ENCODE data around the gene LRMDA.
"Not testable (repeated sequence)": the region's sequence is repeated elsewhere in the genome, so short reads cannot be mapped to it uniquely, and the experiment has no call there.

LRMDA gene

DNA sequence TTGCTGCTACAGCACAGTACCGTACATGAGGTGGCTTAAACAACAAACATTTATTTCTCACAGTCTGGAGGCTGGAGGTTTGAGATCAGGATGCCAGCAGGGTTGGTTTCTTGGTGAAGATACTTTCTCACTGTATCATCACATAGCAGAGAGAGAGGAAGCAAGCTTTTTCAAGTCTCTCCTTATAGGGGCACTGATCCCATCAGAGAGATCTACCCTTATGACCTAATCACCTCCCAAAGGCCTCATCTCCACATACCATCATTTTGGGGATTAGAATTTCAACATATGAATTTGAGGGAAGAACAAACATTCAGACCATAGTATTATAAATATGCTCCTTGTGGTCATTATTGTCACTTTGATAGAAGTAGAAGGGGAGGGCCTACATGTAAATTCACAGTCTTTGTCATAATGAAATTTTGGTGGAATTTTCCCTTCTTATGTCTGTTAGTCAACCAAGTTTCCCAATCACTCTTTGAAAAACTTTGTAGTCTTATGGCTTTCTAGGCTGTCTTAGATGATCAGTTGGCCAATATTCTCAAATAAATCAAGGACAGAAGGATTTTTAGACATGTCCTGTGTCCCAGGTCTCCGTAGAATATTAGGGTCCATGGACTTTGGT lies 606.2 kb downstream of the LRMDA start:
- DNase-seq: no peak
- in situ Hi-C loops (cut with MboI; ENCODE audit: low pct_unique_long_range_greater_than_20kb, low sequenced_read_pairs): loop anchor here (25.0 kb wide), 1 partner anchor 650 kb away; no protein-coding TSS in a partner anchor

GRCh38 chr10:76038696-76039095 lies 607.3 kb downstream of the LRMDA start:
- in situ Hi-C loops (cut with MboI; ENCODE audit: low pct_unique_long_range_greater_than_20kb, low sequenced_read_pairs): loop anchor here (25.0 kb wide), 1 partner anchor 651 kb away; no protein-coding TSS in a partner anchor
- no peak for DNase-seq

GRCh38 chr10:76040107-76040829 lies 608.8 kb downstream of the LRMDA start:
- in situ Hi-C loops (cut with MboI; ENCODE audit: low pct_unique_long_range_greater_than_20kb, low sequenced_read_pairs): loop anchor here (25.0 kb wide), 1 partner anchor 653 kb away; no protein-coding TSS in a partner anchor
- DNase-seq: no peak

DNA sequence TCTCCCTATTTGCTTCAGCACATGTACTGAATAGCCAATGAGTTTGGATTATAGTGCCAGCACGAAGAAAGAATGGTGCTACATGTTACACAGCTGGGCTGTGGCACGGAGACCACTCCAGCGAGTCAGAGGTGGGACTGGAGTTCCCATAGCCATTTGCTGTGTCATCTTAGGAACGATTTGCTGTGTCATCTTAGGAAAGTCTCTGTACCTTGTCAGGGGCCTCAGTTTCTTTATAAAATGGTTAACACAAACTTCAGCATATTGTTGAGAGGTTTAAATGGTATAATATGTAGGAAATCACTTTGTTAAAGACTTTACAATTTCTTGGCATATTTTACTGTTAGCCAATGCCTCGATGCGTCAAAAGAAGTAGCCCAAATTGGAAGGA lies 609.4 kb downstream of the LRMDA start:
- no peak for DNase-seq
- in situ Hi-C loops (cut with MboI; ENCODE audit: low pct_unique_long_range_greater_than_20kb, low sequenced_read_pairs): loop anchor here (25.0 kb wide), 1 partner anchor 654 kb away; no protein-coding TSS in a partner anchor

DNA sequence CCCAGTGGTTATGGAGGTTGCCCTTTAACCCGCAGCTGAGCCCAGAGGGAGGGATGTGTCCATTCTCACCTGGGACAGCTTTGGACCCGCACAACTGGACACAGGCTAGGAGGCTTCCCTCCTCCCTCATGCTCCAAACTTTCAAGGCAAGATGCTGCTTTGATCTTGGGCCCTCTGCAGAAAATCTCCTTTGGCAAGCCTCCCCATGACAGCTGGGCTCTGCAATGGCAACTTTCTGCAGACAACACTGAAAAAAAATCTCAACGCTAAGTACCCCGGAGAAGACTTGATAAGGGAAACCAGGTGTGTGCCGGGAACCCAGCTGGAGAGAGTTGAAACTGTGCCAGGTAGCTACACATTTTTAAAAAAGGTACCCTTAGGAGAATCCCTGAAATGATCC lies 610.1 kb downstream of the LRMDA start:
- DNase-seq: no peak
- in situ Hi-C loops (cut with MboI; ENCODE audit: low pct_unique_long_range_greater_than_20kb, low sequenced_read_pairs): loop anchor here (25.0 kb wide), 1 partner anchor 654 kb away; no protein-coding TSS in a partner anchor

- in situ Hi-C loops (cut with MboI; ENCODE audit: low pct_unique_long_range_greater_than_20kb, low sequenced_read_pairs): loop anchor here (25.0 kb wide), 1 partner anchor 656 kb away; no protein-coding TSS in a partner anchor
These were observed 611.8 kb downstream of the LRMDA start for GRCh38 chr10:76043261-76043660.

GRCh38 chr10:76044751-76045150 lies 613.3 kb downstream of the LRMDA start:
- no peak for DNase-seq
- in situ Hi-C loops (cut with MboI; ENCODE audit: low pct_unique_long_range_greater_than_20kb, low sequenced_read_pairs): loop anchor here (25.0 kb wide), 1 partner anchor 657 kb away; no protein-coding TSS in a partner anchor

More at GRCh38 chr10:76043261-76043660, 611.8 kb downstream of the LRMDA start:
- DNase-seq: no peak

GRCh38 chr10:76045174-76045573 lies 613.8 kb downstream of the LRMDA start:
- in situ Hi-C loops (cut with MboI; ENCODE audit: low pct_unique_long_range_greater_than_20kb, low sequenced_read_pairs): loop anchor here (25.0 kb wide), 1 partner anchor 658 kb away; no protein-coding TSS in a partner anchor
- DNase-seq: no peak

- no peak for DNase-seq
- in situ Hi-C loops (cut with MboI; ENCODE audit: low pct_unique_long_range_greater_than_20kb, low sequenced_read_pairs): loop anchor here (25.0 kb wide), 1 partner anchor 660 kb away; no protein-coding TSS in a partner anchor
These were observed 616.1 kb downstream of the LRMDA start for GRCh38 chr10:76047521-76047920.

- DNase-seq: no peak
- in situ Hi-C loops (cut with MboI; ENCODE audit: low pct_unique_long_range_greater_than_20kb, low sequenced_read_pairs): loop anchor here (25.0 kb wide), 1 partner anchor 662 kb away; no protein-coding TSS in a partner anchor
These were observed 618.3 kb downstream of the LRMDA start for GRCh38 chr10:76049581-76050290.

DNA sequence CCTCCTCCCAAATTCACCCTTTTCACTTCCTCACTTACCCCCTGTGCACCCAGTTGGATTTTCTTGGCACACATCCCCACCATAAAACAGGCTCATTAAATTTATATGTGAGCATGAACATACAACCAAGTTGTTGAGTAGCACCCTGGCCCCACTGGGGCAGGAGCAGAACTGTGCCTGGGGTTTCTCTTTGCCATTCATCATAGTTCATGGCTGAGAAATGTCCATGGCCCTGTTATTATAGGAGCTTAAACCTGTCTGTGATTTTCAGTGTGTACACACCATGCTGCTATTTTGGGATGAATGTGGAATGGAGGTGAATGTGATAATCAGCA lies 618.8 kb downstream of the LRMDA start:
- in situ Hi-C loops (cut with MboI; ENCODE audit: low pct_unique_long_range_greater_than_20kb, low sequenced_read_pairs): no loop called here

GRCh38 chr10:76051007-76051936 lies 619.8 kb downstream of the LRMDA start:
- DNase-seq: no peak
- in situ Hi-C loops (cut with MboI; ENCODE audit: low pct_unique_long_range_greater_than_20kb, low sequenced_read_pairs): no loop called here

More for the DNA sequence above, 618.8 kb downstream of the LRMDA start:
- no peak for DNase-seq

- in situ Hi-C loops (cut with MboI; ENCODE audit: low pct_unique_long_range_greater_than_20kb, low sequenced_read_pairs): no loop called here
- DNase-seq: no peak
These were observed 621.5 kb downstream of the LRMDA start for GRCh38 chr10:76052682-76053503.

- in situ Hi-C loops (cut with MboI; ENCODE audit: low pct_unique_long_range_greater_than_20kb, low sequenced_read_pairs): no loop called here
These were observed 624.0 kb downstream of the LRMDA start for GRCh38 chr10:76055466-76055865.

GRCh38 chr10:76055963-76056362 lies 624.5 kb downstream of the LRMDA start:
- in situ Hi-C loops (cut with MboI; ENCODE audit: low pct_unique_long_range_greater_than_20kb, low sequenced_read_pairs): no loop called here
- DNase-seq: no peak

More at GRCh38 chr10:76055466-76055865, 624.0 kb downstream of the LRMDA start:
- no peak for DNase-seq

- in situ Hi-C loops (cut with MboI; ENCODE audit: low pct_unique_long_range_greater_than_20kb, low sequenced_read_pairs); DNase-seq: not testable (repeated sequence)
These were observed 629.6 kb downstream of the LRMDA start for GRCh38 chr10:76060993-76061392.

DNA sequence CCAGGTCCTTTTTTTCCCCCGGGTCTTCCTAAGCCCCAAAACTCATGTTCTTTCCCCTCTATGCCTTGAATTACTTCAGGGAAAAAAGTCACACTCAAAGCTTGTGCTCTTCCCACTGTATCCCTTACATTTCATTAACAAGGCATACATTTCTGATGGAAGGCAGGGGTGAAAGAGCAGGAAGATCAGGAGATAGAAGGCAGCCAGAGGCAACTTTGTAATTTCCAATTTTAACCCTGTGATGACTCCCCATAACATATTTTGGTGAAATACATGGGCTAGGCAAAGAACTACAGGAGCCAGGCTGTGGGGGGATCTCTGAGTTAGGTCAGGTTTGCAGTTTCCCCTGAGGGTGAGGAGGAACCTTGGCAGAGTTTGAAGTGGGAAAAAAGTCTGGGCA lies 635.0 kb downstream of the LRMDA start:
- no peak for DNase-seq
- in situ Hi-C loops (cut with MboI; ENCODE audit: low pct_unique_long_range_greater_than_20kb, low sequenced_read_pairs): no loop called here

GRCh38 chr10:76067447-76067846 lies 636.0 kb downstream of the LRMDA start:
- in situ Hi-C loops (cut with MboI; ENCODE audit: low pct_unique_long_range_greater_than_20kb, low sequenced_read_pairs): no loop called here
- DNase-seq: no peak
